Measurements from ENCODE around the gene DGKI. TPM values are rescaled to one million over a fixed set of nuclear protein-coding genes. Genes with fewer than 3 reads are reported as not detected.

DGKI gene
- total RNA-seq, 2 donors from 2014 or later = 0.04 to 0.64 TPM

- H3K27me3 Mint-ChIP-seq (ENCODE audit: insufficient read depth) = no peaks in the 10 kb centered on the region
Measured at GRCh38 chr7:137674048-137674447, 172.7 kb downstream of the DGKI start.

GRCh38 chr7:137671920-137672319, 174.9 kb downstream of the DGKI start:
- Histone ChIP-seq H3K36me3 (ENCODE audit: control insufficient read depth, insufficient read depth, low read length) (no peaks in the 10 kb centered on the region), H3K4me3 (ENCODE audit: low read length) (no peak overlapping the region), H3K27me3 (ENCODE audit: control insufficient read depth, insufficient read depth, low read length, poor library complexity, severe bottlenecking) (no peaks in the 10 kb centered on the region), H3K9ac (ENCODE audit: extremely low read depth, low read length, poor library complexity, severe bottlenecking) (no peak overlapping the region), H3K27ac (ENCODE audit: low read depth, low read length) (no peak overlapping the region), H3K9me3 (ENCODE audit: control insufficient read depth, low read length) (no peaks in the 10 kb centered on the region), H3K4me1 (ENCODE audit: control insufficient read depth, insufficient read depth, low read length) (no peaks in the 10 kb centered on the region)
- Mint-ChIP-seq H3K27ac (no peak overlapping the region), H3K4me1 (no peaks in the 10 kb centered on the region), H3K9me3 (no peaks in the 10 kb centered on the region), H3K4me3 (no peak overlapping the region), H3K36me3 (ENCODE audit: low read depth) (no peaks in the 10 kb centered on the region), H3K27me3 (ENCODE audit: insufficient read depth) (no peaks in the 10 kb centered on the region)
- 92 to 94% methylated on average over 2 to 5 of the region's 5 CpGs for WGBS, 2 experiments (ENCODE audit: insufficient coverage in 1 of 2, insufficient read length in 1 of 2)
- DNase-seq = no peak
- no peak for TF ChIP-seq CTCF (conservative IDR thresholded peaks at IDR 0.05)

More at GRCh38 chr7:137674048-137674447, 172.7 kb downstream of the DGKI start:
- no peak overlapping the region for H3K27ac Mint-ChIP-seq
- H3K4me1 Mint-ChIP-seq = no peaks in the 10 kb centered on the region
- Histone ChIP-seq H3K36me3 (ENCODE audit: control insufficient read depth, insufficient read depth, low read length) (no peaks in the 10 kb centered on the region), H3K9ac (ENCODE audit: extremely low read depth, low read length, poor library complexity, severe bottlenecking) (no peak overlapping the region), H3K9me3 (ENCODE audit: control insufficient read depth, low read length) (no peaks in the 10 kb centered on the region), H3K27ac (ENCODE audit: low read depth, low read length) (no peak overlapping the region), H3K4me3 (ENCODE audit: low read length) (no peak overlapping the region), H3K4me1 (ENCODE audit: control insufficient read depth, insufficient read depth, low read length) (no peaks in the 10 kb centered on the region), H3K27me3 (ENCODE audit: control insufficient read depth, insufficient read depth, low read length, poor library complexity, severe bottlenecking) (no peaks in the 10 kb centered on the region)
- H3K9me3 Mint-ChIP-seq = no peaks in the 10 kb centered on the region
- 89 to 97% methylated on average over 3 of the region's 3 CpGs for WGBS, 2 experiments (ENCODE audit: insufficient coverage in 1 of 2, insufficient read length in 1 of 2)
- H3K4me3 Mint-ChIP-seq = no peak overlapping the region
- H3K36me3 Mint-ChIP-seq (ENCODE audit: low read depth) = no peaks in the 10 kb centered on the region
- no peak for DNase-seq
- no peak for TF ChIP-seq CTCF (conservative IDR thresholded peaks at IDR 0.05)

- no peak overlapping the region for H3K4me3 ChIP-seq (ENCODE audit: low read length)
- no peaks in the 10 kb centered on the region for H3K27me3 Mint-ChIP-seq (ENCODE audit: insufficient read depth)
- no peak overlapping the region for H3K27ac Mint-ChIP-seq
- H3K9ac ChIP-seq (ENCODE audit: extremely low read depth, low read length, poor library complexity, severe bottlenecking) = no peak overlapping the region
- no peaks in the 10 kb centered on the region for H3K36me3 Mint-ChIP-seq (ENCODE audit: low read depth)
- 86 to 92% methylated on average over 5 to 7 of the region's 7 CpGs for WGBS, 2 experiments (ENCODE audit: insufficient coverage in 1 of 2, insufficient read length in 1 of 2)
- no peaks in the 10 kb centered on the region for H3K27me3 ChIP-seq (ENCODE audit: control insufficient read depth, insufficient read depth, low read length, poor library complexity, severe bottlenecking)
- no peaks in the 10 kb centered on the region for H3K4me1 ChIP-seq (ENCODE audit: control insufficient read depth, insufficient read depth, low read length)
- H3K36me3 ChIP-seq (ENCODE audit: control insufficient read depth, insufficient read depth, low read length) = no peaks in the 10 kb centered on the region
- H3K4me1 Mint-ChIP-seq = no peaks in the 10 kb centered on the region
- H3K4me3 Mint-ChIP-seq = no peak overlapping the region
- TF ChIP-seq CTCF (conservative IDR thresholded peaks at IDR 0.05) = no peak
- H3K9me3 ChIP-seq (ENCODE audit: control insufficient read depth, low read length) = no peaks in the 10 kb centered on the region
- H3K9me3 Mint-ChIP-seq = no peaks in the 10 kb centered on the region
- no peak for DNase-seq
- no peak overlapping the region for H3K27ac ChIP-seq (ENCODE audit: low read depth, low read length)
Measured at GRCh38 chr7:137670222-137671064, 176.3 kb downstream of the DGKI start.
